ENCODE measurements around the gene STK24.

STK24 gene

GRCh38 chr13:98483601-98484288, 93.2 kb downstream of the STK24 start:
- intact Hi-C loops (cut with DNase I) = no loop called here
- no peak for DNase-seq

- peak in 41 of 42 donors; percentile 19 to 83 (median 57) for DNase-seq
- intact Hi-C loops (cut with DNase I) = no loop called here
Observed at GRCh38 chr13:98482476-98483444, 94.1 kb downstream of the STK24 start.

GRCh38 chr13:98480915-98481877, 95.7 kb downstream of the STK24 start:
- no peak for DNase-seq
- intact Hi-C loops (cut with DNase I) = no loop called here

- DNase-seq = no peak
- intact Hi-C loops (cut with DNase I) = no loop called here
Observed at GRCh38 chr13:98479496-98480003, 97.4 kb downstream of the STK24 start.

- intact Hi-C loops (cut with DNase I) = no loop called here
- peak in 1 of 42 donors; percentile 1 for DNase-seq
Observed at GRCh38 chr13:98478189-98479129, 98.4 kb downstream of the STK24 start.

- peak in 5 of 42 donors; percentile 20 to 58 (median 51) for DNase-seq
Observed at GRCh38 chr13:98476538-98476966, 100.4 kb downstream of the STK24 start.

GRCh38 chr13:98476106-98476505, 100.8 kb downstream of the STK24 start:
- no peak for DNase-seq
- intact Hi-C loops (cut with DNase I) = no loop called here

More at GRCh38 chr13:98476538-98476966, 100.4 kb downstream of the STK24 start:
- intact Hi-C loops (cut with DNase I) = no loop called here

GRCh38 chr13:98475522-98475921, 101.4 kb downstream of the STK24 start:
- intact Hi-C loops (cut with DNase I) = no loop called here
- DNase-seq = peak in 5 of 42 donors; percentile 24 to 45 (median 33)

- no peak for DNase-seq
- intact Hi-C loops (cut with DNase I) = no loop called here
Observed at GRCh38 chr13:98474761-98475160, 102.1 kb downstream of the STK24 start.

- intact Hi-C loops (cut with DNase I) = no loop called here
- no peak for DNase-seq
Observed at GRCh38 chr13:98474292-98474691, 102.6 kb downstream of the STK24 start.

- intact Hi-C loops (cut with DNase I) = no loop called here
- no peak for DNase-seq
Observed at GRCh38 chr13:98473788-98474144, 103.1 kb downstream of the STK24 start.

GRCh38 chr13:98473135-98473787, 103.6 kb downstream of the STK24 start:
- no peak for DNase-seq
- intact Hi-C loops (cut with DNase I) = no loop called here

- intact Hi-C loops (cut with DNase I) = no loop called here
- DNase-seq = no peak
Observed at GRCh38 chr13:98471934-98472333, 105.0 kb downstream of the STK24 start.

GRCh38 chr13:98470920-98471319, 106.0 kb downstream of the STK24 start:
- DNase-seq = no peak
- intact Hi-C loops (cut with DNase I) = no loop called here

- intact Hi-C loops (cut with DNase I) = no loop called here
- no peak for DNase-seq
Observed at GRCh38 chr13:98468929-98469328, 108.0 kb downstream of the STK24 start.

- DNase-seq = no peak
- intact Hi-C loops (cut with DNase I) = no loop called here
Observed at GRCh38 chr13:98468361-98468760, 108.5 kb downstream of the STK24 start.

- intact Hi-C loops (cut with DNase I) = no loop called here
- DNase-seq = no peak
Observed at GRCh38 chr13:98467263-98467985, 109.5 kb downstream of the STK24 start.
